SK-N-SH (cell line): Measurements from ENCODE around the gene CYSLTR2.

Source experiments
- CTCF ChIP-seq: fragments of 200-600 bp; sonication (generic); IDR thresholded peaks from 2 replicates; pipeline ENCODE4 v1.6.1; 2017; ENCODE audit warnings: antibody characterized with exemption, mild to moderate bottlenecking, moderate library complexity
- EP300 ChIP-seq, 2 experiments: IDR thresholded peaks; 2 replicates each; pipeline versions ENCODE4 v1.4.0 to v1.6.1; 2012; ENCODE audit warnings: borderline replicate concordance in 1 of 2, low read depth in 1 of 2, low read length in 1 of 2
- EZH2phosphoT487 ChIP-seq: fragments of 200-600 bp; sonication (generic); IDR thresholded peaks from 2 replicates; pipeline ENCODE4 v1.6.1; 2017; ENCODE audit warnings: low read depth, mixed run types, mild to moderate bottlenecking, antibody characterized with exemption, moderate library complexity, borderline replicate concordance
- FOXM1 ChIP-seq: IDR thresholded peaks from 2 replicates; pipeline ENCODE4 v1.4.0; 2012; ENCODE audit warnings: low read depth, mild to moderate bottlenecking
- NFIC ChIP-seq: IDR thresholded peaks from 2 replicates; pipeline ENCODE4 v1.4.0; 2012; ENCODE audit warnings: borderline replicate concordance
- USF1 ChIP-seq: IDR thresholded peaks from 2 replicates; pipeline ENCODE4 v1.4.0; 2012; ENCODE audit warnings: low read depth, borderline replicate concordance
- YY1 ChIP-seq: IDR thresholded peaks from 2 replicates; pipeline ENCODE4 v1.4.0; 2012; ENCODE audit warnings: low read depth, mild to moderate bottlenecking

- no peak for TF ChIP-seq CTCF
- no peak for TF ChIP-seq EP300 (IDR thresholded peaks at IDR 0.05; ENCODE audit: borderline replicate concordance in 1 of 2, low read depth in 1 of 2, low read length in 1 of 2)
- no peak for TF ChIP-seq YY1
- no peak for TF ChIP-seq USF1
- TF ChIP-seq EZH2phosphoT487, result no peak
- TF ChIP-seq FOXM1, result no peak
- no peak for TF ChIP-seq NFIC
Observed at GRCh38 chr13:48678316-48678715, 24.6 kb downstream of the CYSLTR2 start.
